Osteocyte (in vitro differentiated cells): ENCODE data around the gene EFNB2. TPM values are rescaled to one million over a fixed set of nuclear protein-coding genes. Genes with fewer than 3 reads are reported as not detected.

Experiments
- DNase-seq: peaks from one replicate; pipeline ENCODE4 v3.0.0; 2021; ENCODE audit warnings: mixed read lengths; ENCODE audit not compliant: unreplicated experiment; ENCODE audit errors: extremely low spot score
- H3K27ac Mint-ChIP-seq: one replicate; pipeline ENCODE4 v1.8.0; 2021; ENCODE audit warnings: mild to moderate bottlenecking, mixed read lengths; ENCODE audit not compliant: unreplicated experiment
- H3K27me3 Mint-ChIP-seq: one replicate; pipeline ENCODE4 v1.8.0; 2021; ENCODE audit warnings: mixed read lengths; ENCODE audit not compliant: unreplicated experiment
- H3K36me3 Mint-ChIP-seq: one replicate; pipeline ENCODE4 v1.8.0; 2021; ENCODE audit warnings: mixed read lengths; ENCODE audit not compliant: unreplicated experiment
- H3K4me1 Mint-ChIP-seq: one replicate; pipeline ENCODE4 v1.8.0; 2021; ENCODE audit warnings: mixed read lengths; ENCODE audit not compliant: unreplicated experiment
- H3K4me3 Mint-ChIP-seq: one replicate; pipeline ENCODE4 v1.8.0; 2021; ENCODE audit warnings: mild to moderate bottlenecking, moderate library complexity, mixed read lengths; ENCODE audit not compliant: unreplicated experiment
- H3K9me3 Mint-ChIP-seq: one replicate; pipeline ENCODE4 v1.8.0; 2021; ENCODE audit warnings: mixed read lengths; ENCODE audit not compliant: unreplicated experiment
- CTCF ChIP-seq: fragments of 200-600 bp; sonication (generic); IDR thresholded peaks from 2 replicates; pipeline ENCODE4 v1.5.0; 2021; ENCODE audit warnings: antibody characterized with exemption, mild to moderate bottlenecking, moderate library complexity
- total RNA-seq: library from RNA; stranded (reverse); gene quantifications from 2 replicates; pipeline ENCODE4 v1.2.1, GENCODE V29; 2021

EFNB2 gene
- total RNA-seq, 1 donor from 2014 or later: 50.0 TPM

- Mint-ChIP-seq H3K27me3 (no peaks in the 10 kb centered on the region), H3K27ac (peak overlapping the region; percentile 14), H3K9me3 (no peaks in the 10 kb centered on the region), H3K4me1 (peaks cover 74% of the 10 kb centered on the region), H3K36me3 (no peaks in the 10 kb centered on the region), H3K4me3 (no peak overlapping the region)
- no peak for TF ChIP-seq CTCF
- DNase-seq: no peak
These were observed 11.9 kb downstream of the EFNB2 start for GRCh38 chr13:106523576-106523975.

GRCh38 chr13:106522898-106523525 lies 12.4 kb downstream of the EFNB2 start:
- no peak for TF ChIP-seq CTCF
- Mint-ChIP-seq H3K27me3 (no peaks in the 10 kb centered on the region), H3K27ac (peak overlapping the region; percentile 36), H3K36me3 (no peaks in the 10 kb centered on the region), H3K4me1 (peaks cover 68% of the 10 kb centered on the region), H3K9me3 (no peaks in the 10 kb centered on the region), H3K4me3 (no peak overlapping the region)
- no peak for DNase-seq

GRCh38 chr13:106522112-106522705 lies 13.3 kb downstream of the EFNB2 start:
- H3K4me1 Mint-ChIP-seq: peaks cover 61% of the 10 kb centered on the region
- no peak overlapping the region for H3K4me3 Mint-ChIP-seq
- TF ChIP-seq CTCF: no peak
- no peaks in the 10 kb centered on the region for H3K36me3 Mint-ChIP-seq
- DNase-seq: no peak
- H3K9me3 Mint-ChIP-seq: no peaks in the 10 kb centered on the region
- H3K27me3 Mint-ChIP-seq: no peaks in the 10 kb centered on the region
- H3K27ac Mint-ChIP-seq: no peak overlapping the region

GRCh38 chr13:106521095-106521799 lies 14.2 kb downstream of the EFNB2 start:
- Mint-ChIP-seq H3K27me3 (no peaks in the 10 kb centered on the region), H3K9me3 (no peaks in the 10 kb centered on the region), H3K27ac (peak overlapping the region; percentile 36), H3K4me1 (peaks cover 61% of the 10 kb centered on the region), H3K36me3 (no peaks in the 10 kb centered on the region), H3K4me3 (no peak overlapping the region)
- DNase-seq: no peak
- no peak for TF ChIP-seq CTCF
